ENCODE results near the gene ZNF354B.
"Not testable (repeated sequence)": the region's sequence is repeated elsewhere in the genome, so short reads cannot be mapped to it uniquely, and the experiment has no call there.

DNA sequence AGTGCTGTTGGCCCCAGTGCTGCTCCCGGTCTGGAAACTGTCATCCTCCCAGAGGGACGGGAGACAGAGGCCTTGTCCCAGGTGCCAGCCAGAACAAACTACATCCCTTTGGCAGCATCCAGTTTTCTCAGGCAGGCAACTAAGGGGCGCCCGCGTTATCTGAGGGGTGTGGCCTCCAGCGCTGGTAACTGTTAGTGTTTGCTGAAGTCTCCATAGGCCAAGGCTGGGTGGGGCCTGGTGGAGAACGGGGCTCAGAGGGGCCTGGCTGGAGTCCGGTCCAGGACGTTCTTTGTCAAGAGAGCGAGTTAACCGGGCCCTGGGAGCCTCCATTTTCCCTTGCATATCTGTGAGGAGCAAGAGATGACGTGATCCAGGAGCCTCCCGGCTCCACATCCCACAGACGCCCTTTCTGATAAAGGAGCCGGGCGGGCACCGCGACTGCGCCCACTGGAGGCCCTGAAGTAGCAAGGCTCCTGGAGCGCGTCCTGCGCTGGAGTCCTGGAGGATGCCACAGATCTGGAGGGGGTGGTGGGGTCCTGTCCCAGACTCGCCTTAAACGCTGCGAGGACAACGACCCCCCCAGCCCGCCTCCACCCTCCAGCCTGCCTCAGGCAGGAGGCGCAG is 20.9 kb upstream of the ZNF354B start:
- not testable (repeated sequence) for TF ChIP-seq POLR2AphosphoS5 (IDR thresholded peaks at IDR 0.05; ENCODE audit: borderline replicate concordance, low read depth, low read length); FOXP2 (optimal IDR thresholded peaks at IDR 0.05; ENCODE audit: control extremely low read depth, extremely low read length, insufficient read depth)
